ENCODE results near the gene EIF3I. TPM values are rescaled to one million over a fixed set of nuclear protein-coding genes. Genes with fewer than 3 reads are reported as not detected.

The EIF3I gene
- total RNA-seq, 1 donor from 2014 or later, result 626 TPM

- FAIRE-seq, result no peak
- Histone ChIP-seq H3K4me3 (ENCODE audit: low read depth, low read length) (peak overlapping the region; percentile 43), H3K36me3 (ENCODE audit: control insufficient read depth, insufficient read depth, low read length) (no peaks in the 10 kb centered on the region), H3K27me3 (ENCODE audit: control insufficient read depth, insufficient read depth, low read length) (no peaks in the 10 kb centered on the region)
- no peak for DNase-seq (ENCODE audit: low read depth)
- peak; percentile 34 for TF ChIP-seq CTCF (IDR thresholded peaks at IDR 0.05; ENCODE audit: insufficient read depth, low read length, severe bottlenecking)
Observed at GRCh38 chr1:32240140-32240951, 18.1 kb downstream of the EIF3I start.

DNA sequence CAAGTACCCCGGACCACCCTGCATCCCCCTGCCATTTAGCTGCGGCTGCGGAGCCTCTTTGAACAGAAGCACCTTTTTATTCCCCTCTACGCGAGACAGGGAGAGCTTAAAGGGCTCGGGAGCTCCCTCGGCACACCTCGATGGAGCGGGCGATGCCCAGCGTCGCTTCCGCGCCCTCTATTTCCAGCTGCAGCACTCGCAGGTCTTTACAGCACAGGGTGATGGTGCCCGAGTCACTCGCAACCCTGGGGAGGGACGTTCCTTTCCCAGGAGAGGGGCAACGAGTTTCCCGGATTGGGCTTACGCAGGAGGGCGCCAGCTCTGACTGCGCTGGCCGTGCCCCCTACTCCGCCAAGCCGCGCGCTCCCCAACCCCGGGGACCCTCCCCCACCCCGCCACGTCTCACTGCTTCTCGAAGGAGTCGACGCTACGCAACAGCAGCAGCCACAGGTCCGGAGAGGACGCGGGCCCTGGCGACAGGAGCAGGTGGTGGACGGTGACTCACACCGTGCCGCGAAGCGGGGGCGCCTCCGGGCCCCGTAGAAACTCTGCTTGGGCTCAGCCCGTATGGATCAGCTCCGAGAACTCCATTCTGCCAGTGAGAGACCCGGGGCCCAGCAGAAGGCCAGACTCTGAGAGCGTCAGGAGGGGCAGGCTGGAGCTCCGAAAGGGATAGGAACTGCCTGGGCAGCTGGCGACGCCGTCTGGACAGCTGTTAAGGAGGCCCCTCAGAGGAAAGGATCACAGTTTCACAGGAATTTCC is 19.0 kb downstream of the EIF3I start:
- FAIRE-seq, result no peak
- TF ChIP-seq CTCF (IDR thresholded peaks at IDR 0.05; ENCODE audit: insufficient read depth, low read length, severe bottlenecking), result no peak
- no peaks in the 10 kb centered on the region for H3K27me3 ChIP-seq (ENCODE audit: control insufficient read depth, insufficient read depth, low read length)

DNA sequence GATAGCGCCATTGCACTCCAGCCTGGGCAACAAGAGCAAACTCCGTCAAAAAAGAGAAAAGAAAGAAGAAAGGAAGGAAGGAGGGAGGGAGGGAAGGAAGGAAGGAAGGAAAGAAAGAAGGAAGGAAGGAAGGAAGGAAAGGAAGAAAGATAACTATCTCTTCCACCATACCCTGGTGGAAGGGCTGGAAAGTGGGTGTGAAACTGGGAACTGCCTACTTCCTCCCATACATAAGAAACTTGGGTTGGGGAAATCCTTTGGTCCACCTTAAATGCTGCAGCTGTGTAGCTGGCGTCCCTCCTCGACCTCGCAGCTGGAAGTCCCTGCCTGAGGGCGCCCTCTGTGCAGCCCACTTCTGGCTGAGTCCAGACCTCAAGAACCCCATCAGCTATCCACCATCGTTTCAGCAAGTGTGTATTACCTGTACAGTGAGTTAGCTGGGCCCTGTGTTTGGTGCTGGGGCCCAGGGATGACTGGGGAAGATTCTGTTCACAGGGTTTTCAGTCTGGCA is 20.2 kb downstream of the EIF3I start:
- no peak for DNase-seq (ENCODE audit: low read depth)
- H3K27me3 ChIP-seq (ENCODE audit: control insufficient read depth, insufficient read depth, low read length), result no peaks in the 10 kb centered on the region
- no peak for TF ChIP-seq CTCF (IDR thresholded peaks at IDR 0.05; ENCODE audit: insufficient read depth, low read length, severe bottlenecking)
- no peak overlapping the region for H3K4me3 ChIP-seq (ENCODE audit: low read depth, low read length)
- FAIRE-seq, result no peak
- no peaks in the 10 kb centered on the region for H3K36me3 ChIP-seq (ENCODE audit: control insufficient read depth, insufficient read depth, low read length)

More for the DNA sequence above, 19.0 kb downstream of the EIF3I start:
- peak overlapping the region; percentile 43 for H3K4me3 ChIP-seq (ENCODE audit: low read depth, low read length)
- peak; percentile 26 for DNase-seq (ENCODE audit: low read depth)
- no peaks in the 10 kb centered on the region for H3K36me3 ChIP-seq (ENCODE audit: control insufficient read depth, insufficient read depth, low read length)

DNA sequence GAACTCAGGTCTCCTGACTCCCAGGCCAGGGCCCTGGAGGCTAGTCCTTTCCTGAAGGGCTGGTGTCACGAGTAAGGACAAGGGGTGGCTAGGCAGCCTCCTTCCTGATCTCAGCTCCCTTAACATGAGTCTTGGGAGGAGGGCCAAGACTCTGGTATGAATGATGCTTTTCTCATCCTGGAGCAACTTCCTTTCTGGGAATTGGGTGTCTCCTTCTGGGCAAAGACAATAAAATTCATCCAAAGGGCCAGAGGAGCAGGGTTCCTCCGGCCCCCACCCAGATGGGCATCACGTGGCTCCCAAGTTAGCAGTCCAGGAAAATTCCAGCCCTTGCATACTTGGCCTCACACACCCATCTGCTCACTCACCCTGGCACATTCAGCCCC is 24.7 kb downstream of the EIF3I start, which contains the start of gene FAM167B:
TSS of gene FAM167B (plus strand) at position 335 of the 386 bp plus-strand sequence. CDS start 200 bp downstream, outside the sequence.
- no peaks in the 10 kb centered on the region for H3K27me3 ChIP-seq (ENCODE audit: control insufficient read depth, insufficient read depth, low read length)
- DNase-seq (ENCODE audit: low read depth) (peak; percentile 21), FAIRE-seq (no peak)
- no peaks in the 10 kb centered on the region for H3K36me3 ChIP-seq (ENCODE audit: control insufficient read depth, insufficient read depth, low read length)
- TF ChIP-seq CTCF (IDR thresholded peaks at IDR 0.05; ENCODE audit: insufficient read depth, low read length, severe bottlenecking), result no peak
- no peak within 1 kb of the TSS for H3K4me3 ChIP-seq (ENCODE audit: low read depth, low read length)

- Histone ChIP-seq H3K36me3 (ENCODE audit: control insufficient read depth, insufficient read depth, low read length) (no peaks in the 10 kb centered on the region), H3K4me3 (ENCODE audit: low read depth, low read length) (no peak overlapping the region), H3K27me3 (ENCODE audit: control insufficient read depth, insufficient read depth, low read length) (no peaks in the 10 kb centered on the region)
- no peak for DNase-seq (ENCODE audit: low read depth)
- no peak for FAIRE-seq
- no peak for TF ChIP-seq CTCF (IDR thresholded peaks at IDR 0.05; ENCODE audit: insufficient read depth, low read length, severe bottlenecking)
Observed at GRCh38 chr1:32247452-32247851, 25.2 kb downstream of the EIF3I start.
